Panc1 (cell line): ENCODE data around the gene P2RY11. TPM values are rescaled to one million over a fixed set of nuclear protein-coding genes. Genes with fewer than 3 reads are reported as not detected.

ENCODE experiments used
- ATAC-seq: fragments of 200-7000 bp; cut with Tn5 transposase; 2 replicates; pipeline ENCODE4 v1.9.1; 2020; ENCODE audit warnings: mild to moderate bottlenecking, moderate library complexity
- BruUV-seq: library from RNA; stranded (reverse); fragments of 400-500 nt; replicated peaks from 2 replicates; lab custom pipeline; 2021; lab: Mats Ljungman, UMichigan
- CTCF ChIA-PET: fragments of 300-600 bp; sonication (Branson Sonifier 250); formaldehyde crosslinking; loops from one replicate; lab custom pipeline; 2022; ENCODE audit warnings: antibody characterized with exemption; lab: Charles Lee
- POLR2A ChIA-PET: fragments of 300-600 bp; sonication (Branson Sonifier 250); formaldehyde crosslinking; loops from one replicate; lab custom pipeline; 2022; ENCODE audit warnings: antibody characterized with exemption; lab: Charles Lee
- DNase-seq: peaks from one replicate; pipeline ENCODE4 v3.0.0-alpha.2; 2010; ENCODE audit warnings: low read depth, low spot score
- H3K27ac ChIP-seq: 2 replicates; pipeline ENCODE4 v1.5.1; 2011; ENCODE audit warnings: mild to moderate bottlenecking, low read length, inconsistent platforms
- H3K27me3 ChIP-seq: fragments of 200-500 bp; sonication (Bioruptor generic); 2 replicates; pipeline ENCODE4 v1.6.0; 2014; ENCODE audit warnings: low read length, inconsistent platforms; ENCODE audit not compliant: control insufficient read depth, insufficient read depth
- H3K36me3 ChIP-seq: fragments of 200-500 bp; sonication (Bioruptor generic); 2 replicates; pipeline ENCODE4 v1.5.1; 2014; ENCODE audit warnings: inconsistent platforms, mild to moderate bottlenecking, low read length, moderate library complexity; ENCODE audit not compliant: control insufficient read depth, insufficient read depth
- H3K4me1 ChIP-seq: 2 replicates; pipeline ENCODE4 v1.5.1; 2011; ENCODE audit warnings: inconsistent platforms, mild to moderate bottlenecking, low read length, moderate library complexity; ENCODE audit not compliant: control insufficient read depth, insufficient read depth
- H3K4me3 ChIP-seq, 2 experiments: 2 replicates each; pipeline ENCODE4 v1.5.1; 2011 to 2012; ENCODE audit warnings: low read depth in 2 of 2, low read length in 2 of 2, mild to moderate bottlenecking in 2 of 2, inconsistent platforms in 1 of 2, moderate library complexity in 1 of 2
- H3K9me3 ChIP-seq: fragments of 200-500 bp; sonication (Bioruptor generic); 2 replicates; pipeline ENCODE4 v1.5.1; 2014; ENCODE audit warnings: low read depth, mild to moderate bottlenecking, inconsistent platforms, low read length, moderate library complexity; ENCODE audit not compliant: control insufficient read depth, insufficient read depth
- POLR2AphosphoS5 ChIP-seq: IDR thresholded peaks from 2 replicates; pipeline ENCODE4 v1.6.1; 2012; ENCODE audit warnings: mild to moderate bottlenecking, low read depth, low read length, moderate library complexity
- SIN3A ChIP-seq: IDR thresholded peaks from 2 replicates; pipeline ENCODE4 v1.6.1; 2012; ENCODE audit warnings: low read depth, mild to moderate bottlenecking, low read length, moderate library complexity, borderline replicate concordance; ENCODE audit not compliant: insufficient read depth
- TCF7L2 ChIP-seq: IDR thresholded peaks from 2 replicates; pipeline ENCODE4 v1.6.1; 2011; ENCODE audit warnings: mild to moderate bottlenecking, low read depth, low read length, inconsistent platforms
- in situ Hi-C: cut with HindIII; loops from 2 replicates; pipeline ENCODE4 v1.10.0; 2016; ENCODE audit warnings: low sequenced_read_pairs, low pct_unique_long_range_greater_than_20kb
- intact Hi-C: fragments of 100-400 bp; cut with micrococcal nuclease; formaldehyde crosslinking; loops from one replicate; pipeline ENCODE4 v1.10.0; 2022; ENCODE audit not compliant: unreplicated experiment
- total RNA-seq: library from RNA; stranded (reverse); gene quantifications from one replicate; pipeline ENCODE4 v1.2.1, GENCODE V29; 2021; ENCODE audit not compliant: unreplicated experiment
- TF ChIP-seq, protein P1 (sequence below), 2 experiments: IDR thresholded peaks; 2 replicates each; pipeline ENCODE4 v1.6.1; 2011 to 2012; ENCODE audit warnings: low read depth in 2 of 2, control low read depth in 1 of 2, low read length in 1 of 2, mild to moderate bottlenecking in 1 of 2, moderate library complexity in 1 of 2; ENCODE audit not compliant: insufficient read depth in 1 of 2
- TF ChIP-seq, protein P2 (sequence below): fragments of 450-650 bp; IDR thresholded peaks from 2 replicates; pipeline ENCODE4 v1.5.1; 2017; ENCODE audit warnings: mild to moderate bottlenecking

The P2RY11 gene
- total RNA-seq, 1 experiment from 2014 or later = 12.5 TPM

DNA sequence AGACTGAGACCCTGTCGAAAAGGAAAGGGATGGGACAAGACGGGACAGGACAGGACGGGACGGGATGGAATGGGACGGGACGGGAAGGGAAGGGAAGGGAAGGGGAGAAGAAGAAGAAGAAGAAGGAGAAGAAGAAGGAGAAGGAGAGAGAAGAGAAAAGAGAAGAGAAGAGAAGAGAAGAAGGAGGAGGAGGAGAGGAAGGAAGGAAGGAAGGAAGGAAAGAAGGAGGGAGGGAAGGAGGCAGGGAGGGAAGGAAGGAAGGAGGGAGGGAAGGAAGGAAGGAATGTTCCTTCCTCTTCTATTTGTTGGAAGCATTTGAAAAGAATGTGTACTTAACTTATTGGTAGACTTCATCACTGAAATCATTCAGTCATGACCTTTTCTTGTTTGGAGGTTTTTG lies 35.0 kb upstream of the P2RY11 start:
- Histone ChIP-seq H3K9me3 (no peaks in the 10 kb centered on the region), H3K27ac (no peak overlapping the region), H3K4me3 (no peak overlapping the region), H3K36me3 (no peaks in the 10 kb centered on the region), H3K27me3 (no peaks in the 10 kb centered on the region), H3K4me1 (no peaks in the 10 kb centered on the region)
- BruUV-seq = no TSS peak
- no peak for ATAC-seq
- CTCF ChIA-PET = no interaction called here
- DNase-seq = no peak
- POLR2A ChIA-PET = interaction anchor here (0.7 kb wide), 1 partner anchor 18 kb away, joined by 5 read pairs; no protein-coding TSS in a partner anchor
- intact Hi-C loops (no loop called here), in situ Hi-C loops (no loop called here)
- TF ChIP-seq TCF7L2 (no peak), SIN3A (no peak), POLR2AphosphoS5 (no peak)
- TF ChIP-seq, protein P1, sequence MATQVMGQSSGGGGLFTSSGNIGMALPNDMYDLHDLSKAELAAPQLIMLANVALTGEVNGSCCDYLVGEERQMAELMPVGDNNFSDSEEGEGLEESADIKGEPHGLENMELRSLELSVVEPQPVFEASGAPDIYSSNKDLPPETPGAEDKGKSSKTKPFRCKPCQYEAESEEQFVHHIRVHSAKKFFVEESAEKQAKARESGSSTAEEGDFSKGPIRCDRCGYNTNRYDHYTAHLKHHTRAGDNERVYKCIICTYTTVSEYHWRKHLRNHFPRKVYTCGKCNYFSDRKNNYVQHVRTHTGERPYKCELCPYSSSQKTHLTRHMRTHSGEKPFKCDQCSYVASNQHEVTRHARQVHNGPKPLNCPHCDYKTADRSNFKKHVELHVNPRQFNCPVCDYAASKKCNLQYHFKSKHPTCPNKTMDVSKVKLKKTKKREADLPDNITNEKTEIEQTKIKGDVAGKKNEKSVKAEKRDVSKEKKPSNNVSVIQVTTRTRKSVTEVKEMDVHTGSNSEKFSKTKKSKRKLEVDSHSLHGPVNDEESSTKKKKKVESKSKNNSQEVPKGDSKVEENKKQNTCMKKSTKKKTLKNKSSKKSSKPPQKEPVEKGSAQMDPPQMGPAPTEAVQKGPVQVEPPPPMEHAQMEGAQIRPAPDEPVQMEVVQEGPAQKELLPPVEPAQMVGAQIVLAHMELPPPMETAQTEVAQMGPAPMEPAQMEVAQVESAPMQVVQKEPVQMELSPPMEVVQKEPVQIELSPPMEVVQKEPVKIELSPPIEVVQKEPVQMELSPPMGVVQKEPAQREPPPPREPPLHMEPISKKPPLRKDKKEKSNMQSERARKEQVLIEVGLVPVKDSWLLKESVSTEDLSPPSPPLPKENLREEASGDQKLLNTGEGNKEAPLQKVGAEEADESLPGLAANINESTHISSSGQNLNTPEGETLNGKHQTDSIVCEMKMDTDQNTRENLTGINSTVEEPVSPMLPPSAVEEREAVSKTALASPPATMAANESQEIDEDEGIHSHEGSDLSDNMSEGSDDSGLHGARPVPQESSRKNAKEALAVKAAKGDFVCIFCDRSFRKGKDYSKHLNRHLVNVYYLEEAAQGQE (IDR thresholded peaks at IDR 0.05; ENCODE audit: insufficient read depth in 1 of 2, low read depth in 2 of 2, low read length in 1 of 2) = no peak
- TF ChIP-seq, protein P2, sequence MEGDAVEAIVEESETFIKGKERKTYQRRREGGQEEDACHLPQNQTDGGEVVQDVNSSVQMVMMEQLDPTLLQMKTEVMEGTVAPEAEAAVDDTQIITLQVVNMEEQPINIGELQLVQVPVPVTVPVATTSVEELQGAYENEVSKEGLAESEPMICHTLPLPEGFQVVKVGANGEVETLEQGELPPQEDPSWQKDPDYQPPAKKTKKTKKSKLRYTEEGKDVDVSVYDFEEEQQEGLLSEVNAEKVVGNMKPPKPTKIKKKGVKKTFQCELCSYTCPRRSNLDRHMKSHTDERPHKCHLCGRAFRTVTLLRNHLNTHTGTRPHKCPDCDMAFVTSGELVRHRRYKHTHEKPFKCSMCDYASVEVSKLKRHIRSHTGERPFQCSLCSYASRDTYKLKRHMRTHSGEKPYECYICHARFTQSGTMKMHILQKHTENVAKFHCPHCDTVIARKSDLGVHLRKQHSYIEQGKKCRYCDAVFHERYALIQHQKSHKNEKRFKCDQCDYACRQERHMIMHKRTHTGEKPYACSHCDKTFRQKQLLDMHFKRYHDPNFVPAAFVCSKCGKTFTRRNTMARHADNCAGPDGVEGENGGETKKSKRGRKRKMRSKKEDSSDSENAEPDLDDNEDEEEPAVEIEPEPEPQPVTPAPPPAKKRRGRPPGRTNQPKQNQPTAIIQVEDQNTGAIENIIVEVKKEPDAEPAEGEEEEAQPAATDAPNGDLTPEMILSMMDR = no peak

DNA sequence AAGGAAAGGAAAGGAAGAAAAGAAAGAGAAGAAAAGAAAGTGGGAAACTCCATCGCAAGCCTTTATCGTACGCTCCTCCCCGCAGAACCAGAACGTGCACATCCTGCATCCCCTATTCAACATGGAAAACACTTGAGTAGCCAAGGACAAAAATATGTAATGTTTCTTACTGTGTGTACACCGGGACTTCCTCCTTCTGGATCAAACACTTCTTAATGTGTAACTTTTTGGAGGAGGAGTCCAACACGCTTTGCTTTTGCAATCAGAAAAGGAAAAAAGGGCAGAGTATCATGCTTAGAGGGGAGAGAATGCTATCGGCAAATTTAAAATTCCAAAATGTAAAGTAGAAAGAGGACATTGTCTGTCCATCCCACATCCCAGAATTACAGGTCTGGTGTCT lies 33.2 kb upstream of the P2RY11 start:
- Histone ChIP-seq H3K4me3 (no peak overlapping the region), H3K27ac (no peak overlapping the region), H3K27me3 (no peaks in the 10 kb centered on the region), H3K9me3 (no peaks in the 10 kb centered on the region), H3K4me1 (no peaks in the 10 kb centered on the region), H3K36me3 (no peaks in the 10 kb centered on the region)
- intact Hi-C loops (no loop called here), in situ Hi-C loops (no loop called here)
- TF ChIP-seq TCF7L2 (no peak), POLR2AphosphoS5 (no peak), SIN3A (no peak)
- TF ChIP-seq, protein P1 (IDR thresholded peaks at IDR 0.05; ENCODE audit: insufficient read depth in 1 of 2, low read depth in 2 of 2, low read length in 1 of 2) = no peak
- TF ChIP-seq, protein P2 = no peak
- ChIA-PET CTCF (no interaction called here), POLR2A (no interaction called here)
- no TSS peak for BruUV-seq
- no peak for ATAC-seq
- no peak for DNase-seq
